GM12874 (cell line): ENCODE data around the gene C21orf91.

Experiments
- TF ChIP-seq, protein P1 (sequence below): IDR thresholded peaks from 2 replicates; pipeline ENCODE4 v1.5.1; 2011; ENCODE audit warnings: low read depth, mild to moderate bottlenecking, control low read depth, low read length, moderate library complexity; ENCODE audit not compliant: insufficient read depth

C21orf91 gene

DNA sequence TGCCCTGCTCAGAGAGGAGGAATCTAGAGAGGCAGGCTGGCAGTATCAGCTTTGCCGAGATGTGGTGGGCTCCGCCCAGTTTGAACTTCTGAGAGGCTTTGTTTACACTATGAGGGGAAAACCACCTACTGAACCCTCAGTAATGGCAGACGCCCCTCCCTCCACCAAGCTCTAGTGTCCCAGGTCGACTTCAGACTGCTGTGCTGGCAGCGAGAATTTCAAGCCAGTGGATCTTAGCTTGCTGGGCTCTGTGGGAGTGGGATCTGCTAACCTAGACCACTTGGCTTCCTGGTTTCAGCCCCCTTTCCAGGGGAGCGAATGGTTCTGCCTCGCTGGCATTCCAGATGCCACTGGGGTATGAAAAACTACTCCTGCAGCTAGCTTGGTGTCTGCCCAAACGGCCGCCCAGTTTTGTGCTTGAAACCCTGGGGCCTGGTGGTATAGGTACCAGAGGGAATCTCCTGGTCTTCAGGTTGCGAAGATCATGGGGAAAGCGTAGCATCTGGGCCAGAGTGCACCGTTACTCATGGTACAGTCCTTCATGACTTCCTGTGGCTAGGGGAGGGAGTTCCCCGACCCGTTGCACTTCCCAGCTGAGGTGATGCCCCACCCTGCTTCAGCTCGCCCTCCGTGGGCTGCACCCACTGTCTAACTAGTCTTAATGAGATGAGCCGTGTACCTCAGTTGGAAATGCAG lies 43.6 kb downstream of the C21orf91 start:
- TF ChIP-seq, protein P1, sequence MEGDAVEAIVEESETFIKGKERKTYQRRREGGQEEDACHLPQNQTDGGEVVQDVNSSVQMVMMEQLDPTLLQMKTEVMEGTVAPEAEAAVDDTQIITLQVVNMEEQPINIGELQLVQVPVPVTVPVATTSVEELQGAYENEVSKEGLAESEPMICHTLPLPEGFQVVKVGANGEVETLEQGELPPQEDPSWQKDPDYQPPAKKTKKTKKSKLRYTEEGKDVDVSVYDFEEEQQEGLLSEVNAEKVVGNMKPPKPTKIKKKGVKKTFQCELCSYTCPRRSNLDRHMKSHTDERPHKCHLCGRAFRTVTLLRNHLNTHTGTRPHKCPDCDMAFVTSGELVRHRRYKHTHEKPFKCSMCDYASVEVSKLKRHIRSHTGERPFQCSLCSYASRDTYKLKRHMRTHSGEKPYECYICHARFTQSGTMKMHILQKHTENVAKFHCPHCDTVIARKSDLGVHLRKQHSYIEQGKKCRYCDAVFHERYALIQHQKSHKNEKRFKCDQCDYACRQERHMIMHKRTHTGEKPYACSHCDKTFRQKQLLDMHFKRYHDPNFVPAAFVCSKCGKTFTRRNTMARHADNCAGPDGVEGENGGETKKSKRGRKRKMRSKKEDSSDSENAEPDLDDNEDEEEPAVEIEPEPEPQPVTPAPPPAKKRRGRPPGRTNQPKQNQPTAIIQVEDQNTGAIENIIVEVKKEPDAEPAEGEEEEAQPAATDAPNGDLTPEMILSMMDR, result no peak

DNA sequence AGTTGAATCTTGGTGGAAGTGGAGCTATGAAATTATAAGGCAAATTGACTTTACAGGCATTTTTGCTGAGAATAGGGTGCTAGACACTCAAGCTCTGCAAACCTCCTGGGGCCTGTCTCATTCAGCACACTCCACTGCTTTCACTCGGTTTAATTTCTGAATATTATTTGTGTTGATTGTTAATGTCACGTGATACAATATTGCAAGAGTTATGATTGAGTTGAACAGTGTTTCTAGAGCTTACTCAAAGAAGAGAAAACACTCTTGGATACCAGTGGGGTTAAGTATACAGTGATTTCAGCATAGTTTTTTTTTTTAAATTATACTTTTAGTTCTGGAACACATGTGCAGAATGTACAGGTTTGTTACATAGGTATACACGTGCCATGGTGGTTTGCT lies 49.7 kb downstream of the C21orf91 start:
- TF ChIP-seq, protein P1, result no peak

DNA sequence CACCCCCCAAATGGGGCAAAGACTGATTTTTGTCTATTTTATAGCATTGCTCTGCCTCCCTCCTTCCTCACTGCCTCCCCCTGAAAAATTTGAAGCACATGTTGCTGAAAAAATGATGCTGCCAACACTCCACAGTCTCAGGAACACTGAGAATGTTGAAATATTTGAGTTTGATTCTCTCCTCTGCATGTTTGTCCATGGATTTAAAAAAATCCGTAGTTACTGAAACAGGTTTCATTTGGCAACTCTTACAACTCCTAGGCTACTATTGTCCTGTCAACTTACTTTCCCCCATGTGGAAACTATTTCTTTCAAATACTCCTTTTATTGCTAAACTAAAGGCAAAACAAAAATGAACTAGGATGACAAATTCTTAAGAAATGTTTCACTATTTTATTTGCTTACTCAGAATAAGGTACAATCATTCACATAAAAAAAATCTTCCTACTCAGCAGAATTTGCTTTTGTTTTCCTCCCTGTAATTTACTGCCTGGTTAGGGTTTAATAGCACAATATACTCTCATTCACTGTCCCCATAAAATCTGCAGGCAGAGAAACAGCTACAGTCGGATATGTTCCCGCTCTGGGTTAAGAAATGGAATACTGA lies 50.2 kb downstream of the C21orf91 start:
- TF ChIP-seq, protein P1, result no peak

DNA sequence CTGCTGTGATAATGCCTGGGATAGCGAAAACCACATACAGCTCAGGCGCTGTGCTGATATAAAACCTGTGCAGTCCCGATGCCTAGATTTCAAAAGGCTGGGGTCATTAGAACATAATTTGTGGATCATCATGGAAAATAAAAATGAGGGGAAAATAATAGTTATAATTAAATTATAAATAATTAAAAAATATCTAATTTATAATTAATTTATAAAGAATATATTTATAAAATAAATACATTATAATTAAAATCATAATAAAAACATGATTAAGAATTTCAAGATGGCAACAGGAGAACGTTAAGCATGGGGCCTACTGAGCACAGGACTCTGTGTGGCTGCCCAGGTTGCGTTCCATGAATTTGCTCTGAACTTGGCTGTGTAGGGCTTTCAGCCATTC lies 53.9 kb downstream of the C21orf91 start:
- TF ChIP-seq, protein P1, result no peak

DNA sequence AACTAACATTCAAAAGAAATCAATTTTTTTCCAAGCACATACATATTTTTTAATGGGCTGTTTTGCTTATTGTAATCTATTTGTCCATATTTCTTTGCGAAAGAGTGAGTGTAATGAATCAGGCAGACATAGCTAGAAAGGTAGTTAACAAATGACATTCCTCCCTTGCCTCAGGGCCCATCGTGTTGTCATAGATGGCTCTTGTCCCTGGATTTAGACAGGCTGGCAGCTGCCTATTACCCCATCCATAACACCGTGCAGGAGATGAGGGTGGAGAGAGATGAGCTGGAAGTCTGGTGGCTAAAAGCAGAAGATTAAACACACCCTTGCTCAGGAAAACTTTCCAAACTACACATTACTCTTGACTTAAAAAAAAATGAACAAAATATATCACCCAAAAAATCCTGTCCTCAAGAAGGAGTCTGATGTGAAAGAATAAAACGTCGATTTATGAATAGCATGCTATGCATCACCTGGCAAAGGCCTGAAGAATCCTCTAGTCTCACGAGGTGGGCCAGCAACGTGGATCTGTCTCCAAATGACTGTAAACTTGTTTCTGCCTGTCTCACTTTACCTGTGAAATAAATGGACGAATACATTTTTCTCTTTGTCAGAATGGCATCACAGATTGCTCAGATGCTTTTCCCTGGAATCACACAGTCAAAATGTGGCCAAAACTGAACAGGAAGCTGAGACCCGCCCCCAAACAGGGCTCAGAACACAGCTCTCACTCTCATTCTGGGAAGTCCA lies 55.7 kb downstream of the C21orf91 start:
- TF ChIP-seq, protein P1, result no peak

DNA sequence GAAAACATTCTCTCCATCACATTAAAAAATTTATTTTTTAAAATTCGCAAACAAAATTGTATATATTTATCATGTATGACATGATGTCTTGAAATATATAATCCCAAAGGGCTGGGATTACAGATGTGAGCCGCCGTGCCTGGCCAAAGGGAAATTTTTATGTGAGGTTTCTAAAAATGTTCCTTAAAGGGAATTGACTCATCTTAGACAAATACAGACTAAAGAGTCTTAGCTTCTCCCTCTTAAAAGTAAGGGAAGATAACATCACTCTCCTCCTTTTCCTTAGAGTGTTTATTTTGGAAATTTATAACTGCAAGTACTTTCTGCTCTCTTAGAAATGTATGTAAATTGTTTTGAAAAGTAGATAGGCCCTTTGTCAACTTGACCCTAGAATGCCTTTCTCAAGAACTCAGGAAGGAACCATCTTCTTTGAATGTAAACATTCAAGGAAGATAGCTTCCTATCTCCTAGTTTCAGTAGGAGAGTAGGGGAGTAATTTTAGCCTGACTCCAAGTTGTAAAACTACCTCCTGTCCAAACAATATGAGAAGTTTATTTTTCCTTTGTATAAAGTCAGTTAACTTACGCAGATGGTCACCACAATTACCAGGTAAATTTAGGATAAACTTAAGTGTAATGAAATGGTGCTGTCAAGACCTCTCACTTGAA lies 59.5 kb downstream of the C21orf91 start:
- TF ChIP-seq, protein P1, result no peak

DNA sequence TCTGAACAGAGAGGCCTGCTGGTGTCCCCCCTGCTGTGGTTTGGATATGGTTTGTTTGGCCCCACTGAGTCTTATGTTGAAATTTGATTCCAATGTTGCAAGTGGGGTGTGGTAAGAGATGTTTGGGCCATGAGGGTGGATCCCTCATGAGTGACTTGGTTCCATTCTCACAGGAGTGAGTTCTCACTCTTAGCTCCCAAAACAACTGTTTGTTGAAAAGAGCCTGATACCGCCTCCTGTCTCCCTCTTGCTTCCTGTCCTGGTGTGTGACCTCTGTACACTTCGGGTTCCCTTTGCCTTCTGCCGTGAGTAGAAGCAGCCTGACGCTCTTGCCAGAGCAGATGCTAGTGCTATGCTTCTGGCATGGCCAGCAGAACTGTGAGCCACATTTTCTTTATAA lies 60.5 kb downstream of the C21orf91 start:
- TF ChIP-seq, protein P1, result no peak
